IPS-11a (cell line): ENCODE results near the gene GUK1.
A peak's percentile ranks its signal among the peaks of the same experiment; 100 is the strongest.
"Not testable (repeated sequence)": the region's sequence is repeated elsewhere in the genome, so short reads cannot be mapped to it uniquely, and the experiment has no call there.

ENCODE experiments used
- H3K4me3 ChIP-seq: one replicate; pipeline ENCODE4 v1.5.1; 2013; ENCODE audit warnings: low read depth, low read length, control low read depth

GUK1 gene

GRCh38 chr1:228161866-228162265 is 21.8 kb downstream of the GUK1 start:
- no peak overlapping the region for H3K4me3 ChIP-seq

- no peak overlapping the region for H3K4me3 ChIP-seq
These were observed 22.4 kb downstream of the GUK1 start for GRCh38 chr1:228162286-228163006.

GRCh38 chr1:228163007-228163753 is 23.1 kb downstream of the GUK1 start:
- H3K4me3 ChIP-seq, result no peak overlapping the region

GRCh38 chr1:228163776-228164519 is 23.9 kb downstream of the GUK1 start:
- H3K4me3 ChIP-seq, result no peak overlapping the region

GRCh38 chr1:228164561-228165371 is 24.7 kb downstream of the GUK1 start:
- H3K4me3 ChIP-seq, result peak overlapping the region; percentile 63

- H3K4me3 ChIP-seq, result peak within 1 kb of the TSS; percentile 66
These were observed 25.5 kb downstream of the GUK1 start, which contains the start of gene IBA57 for GRCh38 chr1:228165372-228166169. IBA57 (plus strand) TSS chr1:228165804; CDS start chr1:228165817, 13 bp downstream.

GRCh38 chr1:228166170-228166936 is 26.3 kb downstream of the GUK1 start:
- H3K4me3 ChIP-seq, result peak overlapping the region; percentile 66

- no peak overlapping the region for H3K4me3 ChIP-seq
These were observed 28.6 kb downstream of the GUK1 start for GRCh38 chr1:228168563-228169270.

GRCh38 chr1:228169345-228169744 is 29.3 kb downstream of the GUK1 start:
- H3K4me3 ChIP-seq, result no peak overlapping the region

- no peak overlapping the region for H3K4me3 ChIP-seq
These were observed 30.6 kb downstream of the GUK1 start for GRCh38 chr1:228170666-228171065.

- no peak overlapping the region for H3K4me3 ChIP-seq
These were observed 31.3 kb downstream of the GUK1 start for GRCh38 chr1:228171221-228171891.

GRCh38 chr1:228172591-228173527 is 32.8 kb downstream of the GUK1 start:
- no peak overlapping the region for H3K4me3 ChIP-seq

GRCh38 chr1:228173528-228174481 is 33.7 kb downstream of the GUK1 start:
- H3K4me3 ChIP-seq, result not testable (repeated sequence)

GRCh38 chr1:228174482-228175315 is 34.6 kb downstream of the GUK1 start:
- H3K4me3 ChIP-seq, result no peak overlapping the region
